Islet precursor cell (in vitro differentiated cells): ENCODE results near the gene ZBTB17.
"Not testable (repeated sequence)": the region's sequence is repeated elsewhere in the genome, so short reads cannot be mapped to it uniquely, and the experiment has no call there.

ENCODE experiments used
- DNase-seq: peaks from one replicate; pipeline ENCODE4 v3.0.0-alpha.2; 2018

The ZBTB17 gene

DNA sequence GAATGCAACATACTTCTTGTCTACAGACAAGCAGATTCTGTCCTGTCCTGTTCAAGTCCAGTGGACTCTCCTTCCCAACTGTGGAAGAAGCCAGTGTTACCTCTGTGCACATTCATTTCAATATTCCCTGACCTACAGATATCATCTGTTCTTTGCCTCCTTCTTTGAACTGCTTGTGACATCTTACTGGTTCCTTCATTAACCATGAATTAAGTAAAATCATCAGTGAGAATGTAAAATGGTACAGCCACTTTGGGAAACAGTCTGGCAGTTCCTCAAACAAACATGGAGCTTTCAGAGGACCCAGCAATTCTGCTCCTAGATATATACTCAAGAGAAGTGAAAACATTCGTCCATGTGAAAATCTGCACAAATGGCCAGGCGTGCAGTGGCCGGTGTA is 34.9 kb upstream of the ZBTB17 start:
- no peak for DNase-seq

DNA sequence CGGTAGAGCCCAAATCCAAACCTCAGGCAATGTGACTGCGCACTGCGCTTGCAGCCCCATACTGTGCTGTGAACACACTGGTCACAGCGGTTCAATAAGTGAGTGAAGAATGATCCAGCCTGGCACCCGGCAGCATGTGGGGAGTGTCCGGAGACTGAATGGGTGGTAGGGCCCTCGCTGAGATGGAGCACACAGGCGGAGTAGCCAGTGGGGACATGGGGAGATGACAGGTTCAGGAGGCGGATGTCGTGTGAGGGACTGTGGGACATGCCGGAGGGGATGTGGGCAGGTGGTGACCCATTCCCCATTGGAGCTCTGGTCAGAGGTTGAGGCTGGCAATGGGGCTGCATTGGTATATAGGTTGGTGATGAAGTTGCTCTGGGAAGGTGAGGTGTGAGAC is 33.8 kb upstream of the ZBTB17 start:
- DNase-seq = no peak

DNA sequence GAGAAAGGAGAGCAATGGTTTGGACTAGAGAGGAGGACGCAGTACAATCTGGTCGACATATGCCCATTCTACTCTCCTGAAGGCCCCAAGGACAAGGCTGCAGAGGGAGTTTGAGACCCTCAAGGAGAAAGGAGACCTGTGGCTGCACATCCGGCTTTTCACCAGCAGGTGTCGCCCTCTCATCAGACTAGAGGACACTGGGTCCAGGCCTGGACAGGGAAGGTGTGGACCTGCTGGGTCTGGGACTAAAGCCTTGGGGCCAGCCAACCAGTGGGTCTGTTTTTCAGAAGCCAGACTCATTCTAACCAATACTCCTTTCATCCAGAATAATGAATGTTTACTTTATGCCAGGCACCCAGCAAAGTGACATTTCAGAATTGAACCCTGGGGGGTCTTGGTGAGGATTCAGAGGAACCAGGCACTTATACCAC is 33.1 kb upstream of the ZBTB17 start:
- DNase-seq = peak; percentile 95

DNA sequence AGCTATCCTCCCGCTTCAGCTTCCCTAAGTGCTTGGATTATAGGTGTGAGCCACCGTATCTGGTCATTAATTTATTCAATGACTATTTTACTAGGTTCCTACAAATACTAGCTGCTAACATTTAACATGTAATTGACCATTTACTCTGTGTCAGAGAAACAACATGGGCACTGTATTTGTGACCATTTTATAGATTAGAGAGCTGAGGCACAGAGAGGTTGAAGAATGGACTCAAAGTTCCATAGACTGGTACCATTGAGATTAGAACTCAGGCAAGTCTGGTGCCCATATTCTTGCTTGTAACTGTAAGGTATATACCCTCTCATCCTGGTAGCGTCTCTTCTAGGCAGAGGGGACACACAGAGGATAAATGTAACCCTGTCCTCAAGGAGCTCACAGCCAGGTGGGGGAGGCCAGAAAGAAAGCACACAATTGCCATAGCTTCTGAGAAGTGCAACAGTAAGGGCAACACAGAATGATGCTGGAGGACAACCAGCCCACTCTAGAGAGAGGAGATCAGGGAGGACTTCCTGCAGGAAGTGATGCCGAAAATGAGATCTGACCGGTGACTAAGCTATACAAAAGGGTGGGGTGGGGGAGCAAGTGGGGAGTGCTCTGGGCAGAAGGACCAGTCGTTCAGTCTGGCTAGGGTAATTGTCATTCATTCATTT is 31.9 kb upstream of the ZBTB17 start:
- DNase-seq = no peak

DNA sequence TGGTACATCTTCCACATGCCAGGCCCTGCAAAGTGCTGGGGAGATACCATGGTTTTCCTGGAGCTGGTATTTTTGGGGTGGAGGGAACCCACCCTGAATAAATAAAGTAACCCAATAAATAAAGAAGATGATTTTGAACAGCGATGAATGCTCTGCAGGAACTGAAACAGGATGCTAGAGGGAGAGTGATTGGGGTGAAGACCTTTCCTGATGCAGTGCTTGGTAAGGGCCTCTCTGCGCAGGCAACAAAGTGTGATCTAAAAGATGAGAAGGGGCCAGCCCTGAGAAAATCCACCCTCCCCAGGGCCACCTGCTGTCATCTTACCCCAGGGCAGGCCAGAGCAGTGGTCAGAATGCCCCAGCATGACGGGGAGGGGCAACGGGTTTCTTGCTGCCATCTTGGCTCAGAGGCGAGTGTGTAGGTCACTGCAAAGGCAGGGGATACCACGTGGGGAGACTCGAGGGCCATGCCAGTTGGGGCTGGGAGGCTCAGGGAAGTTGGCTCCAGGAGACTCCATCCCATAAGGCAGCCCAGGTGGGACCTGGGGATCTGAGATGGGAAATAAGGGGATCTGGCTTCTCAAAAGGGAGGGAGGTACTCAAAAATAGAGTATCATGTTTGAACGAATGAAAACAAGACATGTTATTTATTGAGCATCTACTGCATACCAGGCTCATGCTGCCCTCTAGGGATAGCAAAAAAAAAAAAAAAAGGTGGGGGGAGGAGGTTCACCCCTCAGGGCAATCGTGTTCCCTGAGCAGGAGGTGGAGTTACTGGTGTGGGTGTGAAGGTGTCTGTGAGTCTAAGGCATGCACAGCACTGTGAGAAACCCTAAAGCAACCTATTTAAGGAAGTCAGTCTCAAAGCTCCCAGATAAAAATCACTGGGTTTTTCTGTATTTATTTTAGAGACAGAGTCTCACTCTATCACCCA is 30.9 kb upstream of the ZBTB17 start:
- no peak for DNase-seq

DNA sequence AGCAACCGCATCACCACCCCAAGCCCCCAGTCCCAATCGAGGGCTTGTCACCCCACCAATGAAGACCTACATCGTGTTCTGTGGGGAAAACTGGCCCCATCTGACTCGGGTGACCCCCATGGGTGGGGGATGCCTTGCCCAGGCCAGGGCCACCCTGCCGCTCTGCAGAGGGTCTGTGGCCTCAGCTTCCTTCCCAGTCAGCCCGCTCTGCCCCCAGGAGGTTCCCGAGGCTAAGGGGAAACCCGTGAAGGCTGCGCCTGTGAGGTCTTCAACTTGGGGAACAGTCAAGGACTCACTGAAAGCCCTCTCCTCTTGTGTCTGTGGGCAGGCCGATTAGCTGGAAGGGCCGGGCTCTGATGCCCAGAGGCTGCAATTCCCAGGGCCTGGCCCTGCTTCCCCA is 30.1 kb upstream of the ZBTB17 start:
- DNase-seq = no peak

DNA sequence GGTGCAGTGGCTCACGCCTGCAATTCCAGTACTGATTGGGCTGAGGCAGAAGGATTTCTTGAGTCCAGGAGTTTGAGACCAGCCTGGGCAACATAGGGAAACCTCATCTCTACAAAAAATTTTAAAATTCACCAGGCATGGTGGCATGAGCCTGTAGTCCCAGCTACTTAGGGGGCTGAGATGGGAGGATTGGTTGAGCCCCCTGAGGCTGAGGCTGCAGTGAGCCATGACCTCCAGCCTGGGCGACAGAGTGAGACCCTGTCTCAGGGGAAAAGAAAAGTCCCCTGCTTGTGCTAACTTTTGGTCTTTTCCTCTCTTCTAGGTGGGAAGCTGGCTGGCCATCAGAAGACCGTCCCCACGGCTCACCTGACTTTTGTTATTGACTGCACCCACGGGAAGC is 29.7 kb upstream of the ZBTB17 start:
- DNase-seq = no peak

DNA sequence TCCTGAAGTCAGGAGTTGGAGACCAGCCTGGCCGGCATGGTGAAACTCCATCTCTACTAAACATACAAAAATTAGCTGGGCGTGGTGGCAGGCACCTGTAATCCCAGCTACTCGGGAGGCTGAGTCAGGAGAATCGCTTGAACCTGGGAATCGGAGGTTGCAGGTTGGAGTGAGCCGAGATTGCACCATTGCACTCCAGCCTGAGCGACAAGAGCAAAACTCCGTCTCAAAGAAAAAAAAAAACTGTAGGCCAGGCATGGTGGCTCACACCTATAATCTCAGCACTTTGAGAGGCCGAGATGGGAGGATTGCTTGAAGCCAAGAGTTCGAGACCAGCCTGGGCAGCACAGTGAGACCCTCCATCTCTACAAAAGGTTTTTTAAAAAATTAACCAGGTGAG is 25.4 kb upstream of the ZBTB17 start:
- DNase-seq = not testable (repeated sequence)

DNA sequence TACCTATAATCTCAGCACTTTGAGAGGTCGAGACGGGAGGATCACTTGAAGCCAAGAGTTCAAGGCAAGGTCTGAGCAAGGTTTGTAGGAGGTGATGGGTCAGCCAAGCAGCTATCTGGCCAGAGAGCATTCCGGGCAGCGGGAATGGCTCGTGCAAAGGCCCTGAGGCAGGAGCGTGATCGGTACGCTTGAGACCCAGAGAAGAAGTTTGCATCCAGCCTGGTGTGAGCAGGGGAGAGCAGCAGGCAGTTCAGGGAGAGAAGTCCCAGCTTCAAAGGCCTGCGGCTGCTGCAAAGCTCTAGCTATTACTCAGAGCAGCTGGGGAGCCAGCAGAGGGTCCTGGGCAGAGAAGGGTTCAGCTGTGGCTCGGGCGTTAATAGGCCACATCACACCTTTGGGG is 23.0 kb upstream of the ZBTB17 start:
- DNase-seq = no peak

DNA sequence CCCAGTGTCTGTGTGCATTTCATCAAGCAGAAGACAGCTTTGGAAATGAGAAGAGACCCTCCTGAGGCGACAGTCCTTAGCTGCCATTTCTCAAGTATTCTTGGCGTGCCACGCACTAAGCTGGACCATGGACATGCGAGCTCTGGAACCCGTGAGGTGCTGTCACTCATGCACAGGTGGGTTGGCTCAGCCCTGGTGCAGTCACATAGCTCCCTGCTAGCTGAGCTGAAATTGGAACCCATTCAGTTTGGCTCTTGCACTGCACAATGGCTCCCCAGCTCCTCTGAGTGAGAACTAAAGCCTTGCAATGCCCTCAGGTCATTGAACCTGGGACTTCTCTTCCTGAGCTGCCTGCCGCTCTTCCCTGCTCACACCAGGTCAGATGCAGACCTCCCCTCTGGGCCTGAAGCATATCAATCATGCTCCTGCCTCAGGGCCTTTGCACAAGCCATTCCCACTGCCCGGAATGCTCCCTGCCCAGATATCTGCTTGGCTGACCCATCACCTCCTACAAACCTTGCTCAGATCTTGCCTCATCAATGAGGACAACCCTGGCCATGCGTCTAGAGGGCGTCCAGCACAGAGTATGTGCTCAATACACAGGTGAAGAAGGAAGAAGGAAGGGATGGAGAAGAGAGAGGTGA is 21.9 kb upstream of the ZBTB17 start:
- DNase-seq = no peak

DNA sequence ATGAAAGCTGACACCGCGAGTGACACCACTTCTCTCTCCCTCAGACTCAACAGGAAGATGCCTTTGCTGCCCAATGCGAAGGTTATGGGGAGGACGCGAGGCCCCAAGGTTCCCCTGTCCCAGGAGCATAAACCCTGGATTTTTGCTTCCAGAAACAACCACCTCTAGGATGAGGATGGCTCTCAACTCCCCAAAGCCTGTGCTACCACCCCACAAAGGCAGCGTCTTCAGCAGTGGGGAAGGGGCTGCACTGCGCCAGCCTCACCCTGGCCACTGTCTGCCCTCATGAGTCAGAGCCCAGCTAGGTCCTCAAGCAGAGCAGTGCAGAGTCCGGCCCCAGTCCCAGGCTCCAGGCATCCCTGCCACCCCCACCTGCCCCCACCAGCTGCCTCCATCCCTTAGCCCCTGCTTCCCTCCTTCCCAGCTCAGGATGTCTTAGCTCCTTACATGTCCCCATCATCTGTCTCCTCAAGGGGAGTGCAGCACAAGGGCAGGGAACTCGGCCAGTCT is 21.2 kb upstream of the ZBTB17 start:
- no peak for DNase-seq

DNA sequence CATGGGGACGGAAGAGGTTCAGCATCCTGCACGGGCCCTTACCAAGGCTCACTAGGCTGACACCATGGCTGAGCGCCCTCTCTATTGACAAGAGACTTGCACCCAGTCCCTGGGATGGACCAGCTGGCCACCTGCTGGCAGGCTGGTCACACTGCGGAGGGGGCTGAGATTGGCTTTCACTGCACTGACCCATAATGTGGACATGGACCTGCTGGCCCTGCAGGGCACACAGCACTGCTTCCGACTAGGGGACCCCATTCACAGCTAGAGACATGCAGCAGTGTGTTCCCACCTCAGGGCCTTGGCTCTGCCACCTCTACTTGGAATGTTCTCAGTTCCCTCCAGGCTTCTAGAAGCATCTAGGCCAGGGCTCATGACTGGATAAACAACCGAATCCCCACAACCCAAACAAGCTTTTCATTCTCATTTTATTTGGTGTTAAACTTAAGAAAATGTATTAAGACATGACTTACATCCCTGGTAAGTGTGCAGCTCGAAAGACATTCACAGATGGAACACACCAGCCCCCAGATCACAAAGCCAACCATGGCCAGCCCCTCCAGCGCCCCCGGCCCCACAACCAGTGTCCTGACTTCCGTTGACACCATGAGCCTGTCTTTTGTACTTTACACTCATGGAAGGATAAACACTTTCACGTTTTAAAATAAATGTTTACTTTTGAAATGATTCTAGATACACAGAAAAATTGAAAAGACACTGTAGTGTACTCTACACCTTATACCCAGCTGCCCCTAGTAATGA is 18.9 kb upstream of the ZBTB17 start:
- peak; percentile 87 for DNase-seq

DNA sequence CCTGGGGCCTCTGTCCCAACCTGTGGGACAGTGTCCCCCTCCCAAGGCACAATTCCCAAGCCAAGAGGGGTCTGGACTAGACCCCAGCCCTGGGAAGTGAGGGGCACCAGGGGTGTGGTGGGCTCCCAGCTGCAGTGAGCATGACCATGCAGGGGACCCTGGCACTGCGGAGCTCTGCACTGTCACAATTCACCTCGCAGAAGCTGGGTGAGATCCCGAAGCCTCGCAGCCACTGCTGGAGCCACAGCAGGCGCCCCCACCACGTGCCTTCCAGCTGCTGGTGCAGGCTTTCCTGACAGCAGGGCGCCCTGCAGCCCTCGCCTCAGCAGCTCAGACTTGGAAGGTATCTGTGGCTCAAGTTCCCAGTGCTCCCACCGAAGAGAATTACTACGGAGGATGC is 18.2 kb upstream of the ZBTB17 start:
- peak; percentile 52 for DNase-seq

DNA sequence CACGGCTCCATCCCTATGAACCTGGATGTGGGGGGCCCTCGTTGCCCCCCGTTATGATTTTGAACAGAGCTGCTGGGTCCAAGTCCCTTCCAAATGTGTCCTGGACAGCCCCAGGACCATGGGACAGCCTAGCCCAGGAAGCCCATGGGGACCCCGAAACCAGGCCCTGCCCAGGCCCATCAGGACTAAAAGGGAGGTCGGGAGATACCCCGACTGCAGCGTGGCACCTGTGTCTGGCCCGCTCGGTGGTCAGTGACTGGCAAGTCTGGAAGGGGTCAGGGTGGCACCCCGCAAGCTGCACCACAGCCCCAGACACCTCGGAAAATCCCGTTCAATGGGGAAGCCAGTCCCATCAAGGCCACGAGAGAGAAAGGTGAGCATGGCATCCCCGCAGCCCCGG is 17.8 kb upstream of the ZBTB17 start:
- no peak for DNase-seq

DNA sequence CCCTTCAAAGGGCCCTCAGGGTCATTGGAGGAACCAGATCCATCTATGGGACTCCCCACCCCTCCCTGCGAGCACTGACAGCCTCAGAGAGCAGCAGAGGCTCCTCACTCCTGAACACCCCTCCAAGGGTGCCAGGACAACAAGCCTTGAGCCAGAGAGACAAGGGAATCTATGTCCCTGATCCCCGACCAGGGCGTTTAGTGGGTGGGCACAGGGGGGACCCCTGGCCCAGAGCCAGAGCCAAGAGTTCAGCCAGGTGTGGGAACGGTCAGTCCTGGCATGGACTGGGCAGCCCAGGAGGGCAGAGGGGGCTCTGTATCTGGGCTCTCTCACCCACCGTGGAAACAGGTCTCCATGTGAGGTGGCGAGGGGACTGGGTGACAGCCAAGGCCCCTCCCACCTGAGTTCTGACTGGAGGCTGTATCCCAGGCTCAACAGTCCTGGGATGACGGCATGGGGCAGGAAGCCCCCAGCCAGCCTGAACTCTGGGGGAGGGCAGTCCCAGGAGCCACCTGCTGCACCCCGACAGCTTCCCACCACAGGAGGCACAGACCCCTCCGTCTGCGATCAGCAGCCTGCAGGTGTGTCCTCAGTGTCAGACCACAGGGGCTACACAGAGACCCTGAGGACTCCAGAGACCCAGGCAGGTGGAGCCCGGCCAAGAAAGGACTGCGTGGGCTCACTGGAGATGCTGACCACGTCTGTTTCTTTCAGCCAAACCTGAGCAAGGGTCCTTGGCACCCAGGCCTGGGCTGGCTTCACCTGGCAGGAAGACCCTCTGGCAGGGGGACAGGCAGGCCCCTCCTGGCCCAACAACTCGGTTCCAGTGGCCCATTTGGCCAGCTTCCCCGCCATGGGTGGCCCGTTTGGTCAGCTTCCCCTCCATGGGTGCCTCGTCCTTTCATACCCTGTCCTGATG is 16.9 kb upstream of the ZBTB17 start:
- DNase-seq = no peak

DNA sequence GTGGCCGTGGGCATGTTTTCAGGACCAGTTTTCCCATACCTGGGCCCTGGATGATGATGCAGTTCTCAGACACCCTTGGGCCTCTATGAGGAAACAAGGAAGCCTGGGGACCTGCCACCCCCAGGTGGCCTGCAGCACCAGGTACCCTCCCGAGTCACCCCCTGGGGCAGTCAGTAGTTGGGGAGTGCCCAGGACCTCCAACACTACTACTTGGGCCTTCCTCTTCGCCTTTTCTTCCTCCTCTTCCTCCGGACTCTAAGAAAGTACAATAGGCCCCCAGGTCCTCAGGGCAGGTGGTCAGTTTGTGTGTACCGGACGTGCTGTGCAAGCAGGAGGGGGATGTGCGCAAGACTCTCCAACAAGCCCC is 16.3 kb upstream of the ZBTB17 start:
- no peak for DNase-seq

DNA sequence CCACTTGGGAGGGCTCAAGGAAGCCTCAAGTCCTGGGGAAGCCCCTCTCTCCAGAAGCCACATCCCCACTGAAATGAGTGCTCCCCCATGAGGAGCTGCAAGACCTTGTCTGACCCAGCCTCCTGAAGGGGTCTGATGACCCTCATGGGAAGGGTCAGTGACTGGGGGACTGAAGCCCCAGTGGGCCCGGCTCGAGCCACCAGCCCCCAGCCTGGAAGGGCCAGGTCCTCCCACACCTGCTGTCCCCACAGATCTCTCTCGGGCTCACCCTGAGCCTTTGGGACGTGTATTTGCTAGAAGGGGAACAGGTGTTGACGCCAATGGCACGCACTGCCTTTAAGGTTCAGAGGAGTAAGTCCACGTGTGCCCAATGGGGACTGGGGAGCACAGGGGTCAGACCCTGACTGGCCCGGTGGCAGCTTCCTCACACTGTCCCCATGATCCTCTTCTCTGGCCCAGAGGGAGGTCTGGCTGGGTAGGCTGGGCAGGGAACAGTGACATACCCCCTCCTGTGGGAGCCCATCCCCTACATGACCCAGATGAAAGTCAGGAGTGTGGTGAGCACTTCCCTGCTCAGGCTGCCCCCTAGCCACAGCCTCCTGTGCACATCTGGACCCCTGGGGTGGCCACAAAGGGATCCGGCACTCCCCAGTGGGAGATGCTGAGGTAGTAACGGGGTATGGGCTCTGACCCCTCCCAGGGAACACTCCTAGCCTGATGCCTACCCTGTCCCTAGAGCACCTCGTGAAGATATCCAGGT is 15.7 kb upstream of the ZBTB17 start:
- no peak for DNase-seq

DNA sequence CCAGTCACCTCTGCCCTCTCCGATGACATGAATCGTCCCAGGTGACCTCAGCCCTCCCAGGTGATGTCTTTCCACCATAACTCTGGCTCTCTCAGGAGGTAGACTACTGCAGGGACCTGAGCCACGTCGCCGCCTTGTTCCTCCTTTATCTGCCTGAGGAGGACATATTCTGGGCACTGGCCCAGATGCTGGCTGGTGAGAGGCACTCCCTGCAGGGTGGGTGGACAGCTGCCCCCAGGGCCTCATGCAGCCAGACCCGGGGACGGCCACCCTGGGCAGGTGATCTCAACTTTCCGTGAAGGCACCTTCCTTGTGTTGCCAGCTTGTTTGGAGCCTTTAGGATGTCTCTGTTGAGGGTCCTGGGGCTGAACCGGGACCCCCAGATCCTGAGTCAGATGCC is 13.9 kb upstream of the ZBTB17 start:
- DNase-seq = no peak

DNA sequence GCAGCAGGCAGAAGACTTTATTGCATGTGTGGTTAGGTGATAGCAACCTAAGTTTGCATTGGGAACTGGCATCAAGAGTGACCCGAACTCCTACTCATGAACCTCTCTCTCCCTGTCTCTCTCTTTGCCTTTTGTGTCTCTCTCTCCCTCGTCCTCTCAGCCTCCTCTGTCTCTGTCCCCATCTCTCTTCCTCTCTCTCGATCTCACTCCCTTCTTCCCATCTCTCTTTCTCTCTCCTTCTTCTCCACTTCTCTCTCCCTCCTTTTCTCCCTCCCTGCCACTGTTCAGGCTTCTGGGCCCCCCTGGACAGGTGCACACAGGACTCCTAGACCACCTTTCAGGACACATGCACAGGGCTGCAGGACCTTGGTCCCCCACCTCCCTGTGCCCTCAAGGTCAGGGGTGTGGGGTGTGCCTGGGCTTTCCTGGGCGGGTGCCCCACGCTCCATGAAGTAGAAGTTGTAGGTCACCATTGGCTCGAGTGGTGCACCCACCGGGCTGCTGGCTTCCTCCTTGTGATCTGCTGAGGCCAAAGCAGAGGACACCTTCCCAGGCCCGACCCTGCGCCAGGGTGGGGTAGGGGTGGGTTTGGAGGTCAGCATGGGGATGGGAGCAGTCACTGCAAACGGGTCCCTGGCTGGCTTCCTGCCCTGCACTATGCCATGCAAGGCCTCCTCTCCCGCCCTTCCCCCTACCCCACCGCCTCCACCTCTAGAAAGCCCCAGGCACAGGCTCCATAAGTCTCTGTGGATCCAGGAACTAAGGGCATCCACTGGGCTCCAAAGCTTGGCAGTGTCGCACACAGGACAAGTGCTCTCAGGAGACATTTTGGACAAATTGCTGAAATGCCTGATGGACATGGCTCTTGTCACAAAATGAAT is 13.2 kb upstream of the ZBTB17 start:
- no peak for DNase-seq
